ENCODE data around the gene CASP2.

The CASP2 gene

DNA sequence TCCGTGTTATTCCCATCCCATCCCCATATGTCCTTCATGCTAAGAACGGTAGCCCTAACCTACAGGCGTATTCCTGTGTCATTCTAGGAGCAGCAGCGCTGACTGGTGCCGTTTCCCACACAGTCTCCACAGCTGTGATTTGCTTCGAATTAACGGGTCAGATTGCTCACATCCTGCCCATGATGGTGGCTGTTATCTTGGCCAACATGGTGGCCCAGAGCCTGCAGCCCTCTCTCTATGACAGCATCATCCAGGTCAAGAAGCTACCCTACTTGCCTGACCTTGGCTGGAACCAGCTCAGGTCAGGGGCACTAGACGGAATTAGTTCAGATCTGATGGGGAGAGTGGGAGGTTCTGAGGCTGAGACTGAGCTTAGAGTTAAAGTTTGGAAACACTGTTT lies 53.7 kb downstream of the CASP2 start:
- no peak for DNase-seq

DNA sequence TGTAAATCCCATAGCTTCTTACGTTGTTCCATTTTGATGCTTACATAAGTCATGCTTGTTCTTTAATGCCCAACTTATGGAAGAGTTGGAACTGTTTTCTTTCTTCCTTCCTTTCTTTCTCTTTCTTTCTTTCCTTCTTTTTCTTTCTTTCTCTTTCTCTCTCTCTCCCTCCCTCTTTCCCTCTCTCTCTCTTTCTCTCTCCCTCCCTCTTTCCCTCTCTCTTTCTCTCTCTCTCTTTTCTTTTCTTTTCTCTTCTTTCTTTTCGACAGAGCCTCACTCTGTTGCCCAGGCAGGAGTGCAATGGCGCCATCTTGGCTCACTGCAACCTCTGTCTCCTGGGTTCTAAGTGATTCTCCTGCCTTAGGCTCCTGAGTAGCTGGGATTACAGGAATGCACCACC lies 55.4 kb downstream of the CASP2 start:
- no peak for DNase-seq

DNA sequence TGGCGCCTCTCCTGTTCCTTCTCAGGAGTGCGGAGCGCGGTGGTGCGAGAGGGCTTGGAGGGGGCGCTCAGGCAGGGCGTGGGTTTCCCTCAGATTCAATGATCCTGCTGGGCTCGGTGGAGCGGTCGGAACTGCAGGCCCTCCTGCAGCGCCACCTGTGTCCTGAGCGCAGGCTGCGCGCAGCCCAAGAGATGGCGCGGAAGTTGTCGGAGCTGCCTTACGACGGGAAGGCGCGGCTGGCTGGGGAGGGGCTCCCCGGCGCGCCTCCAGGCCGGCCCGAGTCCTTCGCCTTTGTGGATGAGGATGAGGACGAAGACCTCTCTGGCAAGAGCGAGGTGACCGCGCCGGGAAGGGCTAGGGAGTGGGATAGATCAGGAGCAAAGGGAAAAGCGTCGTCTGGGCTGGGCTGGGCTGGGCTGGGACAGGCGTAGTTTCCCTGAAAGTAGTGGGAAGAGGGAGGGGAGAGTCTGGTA lies 57.3 kb downstream of the CASP2 start:
- no peak for DNase-seq

DNA sequence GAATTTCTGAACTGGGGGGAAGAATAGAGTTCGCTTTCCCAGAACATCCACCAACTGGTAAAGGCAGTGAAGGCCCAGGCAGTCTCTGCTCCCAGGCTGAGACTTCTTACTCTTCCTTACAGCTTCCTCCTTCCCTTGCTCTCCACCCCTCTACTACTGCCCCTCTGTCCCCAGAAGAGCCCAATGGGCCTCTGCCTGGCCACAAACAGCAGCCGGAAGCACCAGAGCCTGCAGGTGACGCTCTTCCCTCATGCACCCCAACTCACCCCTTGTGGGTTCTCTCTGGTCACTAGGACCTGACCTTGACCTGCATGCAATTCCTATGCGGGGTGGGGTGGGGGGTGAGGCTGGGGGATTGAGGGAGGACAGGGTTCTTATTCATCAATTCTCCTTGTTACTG lies 57.9 kb downstream of the CASP2 start:
- no peak for DNase-seq

DNA sequence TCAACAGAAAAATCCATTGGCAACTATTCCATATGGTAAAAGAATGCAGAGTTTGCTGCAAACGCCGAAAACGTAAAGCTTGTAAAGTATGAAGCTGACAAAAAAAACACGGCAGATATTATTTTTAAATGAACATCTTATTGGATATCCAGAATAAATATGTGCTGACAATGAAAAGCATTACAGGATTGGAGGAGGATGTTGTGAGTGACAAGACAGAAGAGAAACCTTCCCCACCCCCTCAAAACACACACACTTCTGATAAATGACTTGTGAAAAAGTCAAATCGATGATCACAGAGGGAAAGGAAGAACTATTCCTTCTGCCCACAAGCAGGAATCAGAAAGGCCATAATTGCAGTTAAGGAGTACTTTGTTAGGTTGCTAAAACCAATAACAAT lies 59.8 kb downstream of the CASP2 start:
- no peak for DNase-seq

DNA sequence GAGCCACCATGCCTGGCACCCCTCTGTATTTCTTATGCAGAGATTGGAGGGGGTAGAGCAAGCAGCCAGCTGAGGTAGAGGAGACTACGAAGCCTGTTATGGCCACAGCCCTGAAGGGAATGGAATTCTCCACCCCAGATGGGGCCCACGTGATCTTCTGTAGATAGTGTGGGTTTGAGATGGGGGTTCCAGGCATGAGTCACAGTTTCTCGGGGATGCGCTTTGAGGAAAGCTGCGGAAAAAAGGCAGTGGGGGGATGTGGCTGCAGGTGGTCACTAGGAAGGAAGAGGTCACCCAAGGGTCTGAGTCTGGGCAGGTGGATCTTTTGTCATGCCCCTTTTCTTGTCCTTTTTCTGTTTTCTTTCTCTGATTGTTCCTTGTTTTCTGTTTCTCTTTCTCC lies 62.9 kb downstream of the CASP2 start:
- no peak for DNase-seq

DNA sequence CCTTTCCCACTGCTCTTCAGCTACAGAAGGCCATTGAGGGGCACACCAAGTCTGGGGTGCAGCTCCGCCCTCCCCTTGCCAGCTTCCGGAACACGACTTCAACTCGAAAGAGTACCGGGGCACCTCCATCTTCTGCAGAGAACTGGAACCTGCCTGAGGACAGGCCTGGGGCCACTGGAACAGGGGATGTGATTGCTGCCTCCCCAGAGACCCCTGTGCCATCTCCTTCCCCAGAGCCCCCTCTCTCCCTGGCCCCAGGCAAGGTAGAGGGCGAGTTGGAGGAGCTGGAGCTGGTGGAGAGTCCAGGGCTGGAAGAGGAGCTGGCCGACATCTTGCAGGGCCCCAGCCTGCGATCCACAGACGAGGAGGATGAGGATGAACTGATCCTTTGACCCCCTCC lies 63.4 kb downstream of the CASP2 start:
- no peak for DNase-seq

DNA sequence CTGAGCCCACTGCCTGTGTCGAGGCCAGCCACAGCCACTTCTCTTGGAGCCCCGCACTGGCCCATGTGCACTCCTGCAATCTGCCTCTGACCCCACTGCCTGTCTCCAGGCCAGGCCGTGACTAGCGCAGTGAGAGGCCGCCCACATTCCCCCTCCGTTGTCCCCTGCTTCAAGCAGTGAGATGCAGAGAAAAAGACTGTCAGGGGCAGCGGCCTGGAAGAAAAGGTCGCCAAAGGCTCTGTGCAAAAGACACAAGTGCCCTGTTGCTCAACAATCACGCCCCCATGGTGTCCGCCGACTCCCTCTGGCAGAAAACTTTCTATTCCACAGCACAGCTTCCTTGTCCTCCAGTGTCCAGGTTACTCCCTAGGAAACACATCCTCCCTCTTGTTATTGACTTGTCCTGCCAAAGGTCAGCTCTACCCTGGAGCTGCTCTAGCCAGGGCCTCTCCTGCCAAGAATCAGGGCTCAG lies 64.4 kb downstream of the CASP2 start:
- DNase-seq = no peak

DNA sequence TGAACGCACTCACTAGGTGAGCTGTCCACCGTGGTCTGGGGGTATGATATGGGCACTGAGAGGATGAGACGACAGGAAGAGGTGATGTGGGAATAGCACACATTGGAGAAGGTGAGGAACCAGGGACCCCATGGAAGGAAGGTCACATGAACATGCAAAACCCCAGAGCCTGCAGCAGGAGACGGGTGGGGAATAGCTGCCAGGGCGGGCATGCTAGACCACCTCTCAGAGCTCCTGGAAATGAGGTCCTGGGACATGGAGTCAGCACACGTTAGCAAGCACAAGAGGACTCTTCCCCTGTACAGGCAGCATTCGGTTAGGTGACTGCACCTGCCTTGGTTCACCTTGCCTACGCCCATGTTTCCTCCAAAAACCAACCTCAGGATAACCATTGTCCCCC lies 66.2 kb downstream of the CASP2 start:
- no peak for DNase-seq

DNA sequence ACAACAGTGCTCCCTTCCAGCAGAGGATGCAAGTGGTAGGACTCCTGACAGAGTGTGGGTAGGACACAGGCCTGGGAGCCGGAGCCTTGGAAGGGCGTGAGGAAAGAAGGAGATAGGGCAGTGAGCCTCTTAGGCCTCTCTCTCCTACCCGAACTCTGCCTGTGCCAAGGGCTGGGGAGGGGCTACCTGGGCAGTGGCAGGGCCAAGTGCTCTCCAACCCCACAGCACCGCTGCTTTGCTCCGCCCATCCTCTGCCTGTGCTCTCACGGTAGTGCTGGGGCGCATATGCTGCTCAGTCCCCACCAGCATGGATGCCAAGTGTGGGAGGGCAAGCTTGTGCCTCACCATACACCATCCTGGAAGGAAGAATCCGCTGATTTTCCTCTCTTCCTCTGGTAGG lies 66.8 kb downstream of the CASP2 start:
- no peak for DNase-seq

DNA sequence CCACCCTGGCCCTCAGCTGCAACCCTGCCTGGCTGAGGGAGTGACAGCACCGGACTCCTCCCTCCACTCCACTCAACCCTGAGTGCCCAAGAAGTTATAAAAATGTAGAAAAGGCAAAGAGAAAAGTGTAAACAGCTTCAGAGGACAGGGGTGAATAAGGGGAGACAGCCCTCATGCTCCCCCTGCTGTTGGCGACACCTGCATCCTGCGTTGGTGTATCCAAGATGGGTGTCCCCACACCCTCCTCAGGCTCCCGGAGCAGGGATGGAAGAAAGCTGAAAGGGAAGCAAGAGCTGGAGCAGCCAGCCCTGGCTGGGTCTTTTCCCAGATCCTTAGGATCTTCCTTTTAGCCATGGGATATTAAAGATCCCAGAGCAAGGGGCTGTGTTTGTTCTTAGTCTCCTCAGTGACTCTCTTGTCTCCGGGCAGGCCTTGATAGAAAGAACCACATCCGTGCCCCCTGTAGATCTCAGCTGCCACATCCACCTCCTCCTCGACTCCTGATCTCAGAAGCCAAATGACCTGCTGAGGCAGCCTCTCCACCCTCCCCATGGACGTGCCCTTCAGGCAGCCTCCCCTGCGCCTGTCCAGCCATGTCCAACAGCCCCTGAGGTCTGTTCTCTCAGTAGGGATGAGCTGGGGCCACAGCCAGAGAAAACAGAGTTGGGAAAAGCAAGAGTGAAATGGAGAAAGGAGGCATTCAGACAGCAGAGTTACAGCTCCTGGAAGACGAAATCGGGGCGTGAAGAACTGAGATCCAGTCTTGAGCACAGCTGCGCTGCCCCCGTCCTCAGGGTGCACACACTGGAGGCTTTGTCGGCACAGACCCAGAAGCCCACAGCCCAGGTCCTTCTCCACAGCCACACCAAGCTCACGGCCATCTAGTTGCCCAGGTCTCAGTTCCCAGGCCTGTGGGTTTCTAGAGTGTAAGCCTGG lies 67.6 kb downstream of the CASP2 start:
- no peak for DNase-seq

DNA sequence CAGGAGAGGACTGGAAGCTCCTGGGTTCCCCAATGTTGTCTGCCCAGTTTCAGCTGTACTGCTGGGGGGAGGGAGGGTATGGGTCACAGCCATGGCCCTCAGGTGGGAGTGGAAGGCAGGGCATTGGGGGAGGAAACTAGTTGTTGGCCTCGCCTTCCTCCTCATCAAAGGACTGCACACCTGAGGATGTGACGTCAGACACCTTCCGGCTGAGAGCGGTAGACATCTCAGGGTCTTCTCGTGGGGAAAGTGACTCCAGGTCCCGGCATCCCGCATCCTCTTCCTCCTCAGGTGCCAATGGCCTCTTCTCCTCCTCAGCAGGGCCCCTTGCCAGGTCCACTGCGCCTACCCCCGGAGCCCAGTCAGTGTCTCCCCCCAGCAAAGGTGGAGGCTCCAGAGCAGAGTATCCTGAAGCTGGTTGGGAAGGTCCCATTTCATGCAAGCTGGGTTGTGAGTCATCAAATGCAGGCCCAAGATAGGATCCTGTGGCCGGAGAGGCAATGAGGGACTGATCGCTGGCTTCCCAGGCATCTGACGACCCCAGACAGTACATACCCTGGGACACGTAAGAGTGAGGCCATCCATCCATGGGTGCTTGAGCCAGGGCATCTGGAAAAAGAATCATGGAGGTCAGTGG lies 68.4 kb downstream of the CASP2 start:
- no peak for DNase-seq
